Measurements from ENCODE around the gene C10orf53. TPM values are rescaled to one million over a fixed set of nuclear protein-coding genes. Genes with fewer than 3 reads are reported as not detected.

Gene C10orf53
- total and polyA plus RNA-seq, 2 of the 8 experiments (the other 6 are each of a cell fraction or from before 2014, with no cell fraction given) = not detected

DNA sequence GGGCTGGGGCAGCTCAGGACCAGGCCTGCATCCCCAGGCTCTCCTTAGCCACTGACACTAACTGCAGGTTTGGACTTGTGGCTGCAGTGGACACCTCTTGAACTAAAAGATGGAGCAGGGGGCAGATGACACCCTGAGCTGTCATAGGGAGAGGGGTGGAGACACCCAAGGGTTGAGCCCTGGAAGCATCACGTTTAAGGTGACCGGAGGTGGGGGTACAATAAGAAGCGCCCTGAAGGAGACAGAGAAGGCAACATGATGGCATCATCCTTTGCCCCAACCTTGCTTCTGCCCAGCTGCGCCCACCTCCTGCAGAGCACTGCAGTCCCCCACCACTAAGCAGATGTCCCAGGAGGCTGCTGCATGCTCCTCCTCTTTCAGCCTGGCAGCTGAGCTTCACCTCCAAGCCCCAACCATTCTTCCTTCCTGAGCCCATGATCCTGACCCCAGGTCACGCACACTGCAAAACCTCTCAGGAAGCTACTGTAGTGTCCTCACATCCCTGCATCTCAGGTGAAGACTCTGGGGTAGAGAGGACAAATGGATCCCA is 57.2 kb downstream of the C10orf53 start (continued):
- TF ChIP-seq, protein P1, sequence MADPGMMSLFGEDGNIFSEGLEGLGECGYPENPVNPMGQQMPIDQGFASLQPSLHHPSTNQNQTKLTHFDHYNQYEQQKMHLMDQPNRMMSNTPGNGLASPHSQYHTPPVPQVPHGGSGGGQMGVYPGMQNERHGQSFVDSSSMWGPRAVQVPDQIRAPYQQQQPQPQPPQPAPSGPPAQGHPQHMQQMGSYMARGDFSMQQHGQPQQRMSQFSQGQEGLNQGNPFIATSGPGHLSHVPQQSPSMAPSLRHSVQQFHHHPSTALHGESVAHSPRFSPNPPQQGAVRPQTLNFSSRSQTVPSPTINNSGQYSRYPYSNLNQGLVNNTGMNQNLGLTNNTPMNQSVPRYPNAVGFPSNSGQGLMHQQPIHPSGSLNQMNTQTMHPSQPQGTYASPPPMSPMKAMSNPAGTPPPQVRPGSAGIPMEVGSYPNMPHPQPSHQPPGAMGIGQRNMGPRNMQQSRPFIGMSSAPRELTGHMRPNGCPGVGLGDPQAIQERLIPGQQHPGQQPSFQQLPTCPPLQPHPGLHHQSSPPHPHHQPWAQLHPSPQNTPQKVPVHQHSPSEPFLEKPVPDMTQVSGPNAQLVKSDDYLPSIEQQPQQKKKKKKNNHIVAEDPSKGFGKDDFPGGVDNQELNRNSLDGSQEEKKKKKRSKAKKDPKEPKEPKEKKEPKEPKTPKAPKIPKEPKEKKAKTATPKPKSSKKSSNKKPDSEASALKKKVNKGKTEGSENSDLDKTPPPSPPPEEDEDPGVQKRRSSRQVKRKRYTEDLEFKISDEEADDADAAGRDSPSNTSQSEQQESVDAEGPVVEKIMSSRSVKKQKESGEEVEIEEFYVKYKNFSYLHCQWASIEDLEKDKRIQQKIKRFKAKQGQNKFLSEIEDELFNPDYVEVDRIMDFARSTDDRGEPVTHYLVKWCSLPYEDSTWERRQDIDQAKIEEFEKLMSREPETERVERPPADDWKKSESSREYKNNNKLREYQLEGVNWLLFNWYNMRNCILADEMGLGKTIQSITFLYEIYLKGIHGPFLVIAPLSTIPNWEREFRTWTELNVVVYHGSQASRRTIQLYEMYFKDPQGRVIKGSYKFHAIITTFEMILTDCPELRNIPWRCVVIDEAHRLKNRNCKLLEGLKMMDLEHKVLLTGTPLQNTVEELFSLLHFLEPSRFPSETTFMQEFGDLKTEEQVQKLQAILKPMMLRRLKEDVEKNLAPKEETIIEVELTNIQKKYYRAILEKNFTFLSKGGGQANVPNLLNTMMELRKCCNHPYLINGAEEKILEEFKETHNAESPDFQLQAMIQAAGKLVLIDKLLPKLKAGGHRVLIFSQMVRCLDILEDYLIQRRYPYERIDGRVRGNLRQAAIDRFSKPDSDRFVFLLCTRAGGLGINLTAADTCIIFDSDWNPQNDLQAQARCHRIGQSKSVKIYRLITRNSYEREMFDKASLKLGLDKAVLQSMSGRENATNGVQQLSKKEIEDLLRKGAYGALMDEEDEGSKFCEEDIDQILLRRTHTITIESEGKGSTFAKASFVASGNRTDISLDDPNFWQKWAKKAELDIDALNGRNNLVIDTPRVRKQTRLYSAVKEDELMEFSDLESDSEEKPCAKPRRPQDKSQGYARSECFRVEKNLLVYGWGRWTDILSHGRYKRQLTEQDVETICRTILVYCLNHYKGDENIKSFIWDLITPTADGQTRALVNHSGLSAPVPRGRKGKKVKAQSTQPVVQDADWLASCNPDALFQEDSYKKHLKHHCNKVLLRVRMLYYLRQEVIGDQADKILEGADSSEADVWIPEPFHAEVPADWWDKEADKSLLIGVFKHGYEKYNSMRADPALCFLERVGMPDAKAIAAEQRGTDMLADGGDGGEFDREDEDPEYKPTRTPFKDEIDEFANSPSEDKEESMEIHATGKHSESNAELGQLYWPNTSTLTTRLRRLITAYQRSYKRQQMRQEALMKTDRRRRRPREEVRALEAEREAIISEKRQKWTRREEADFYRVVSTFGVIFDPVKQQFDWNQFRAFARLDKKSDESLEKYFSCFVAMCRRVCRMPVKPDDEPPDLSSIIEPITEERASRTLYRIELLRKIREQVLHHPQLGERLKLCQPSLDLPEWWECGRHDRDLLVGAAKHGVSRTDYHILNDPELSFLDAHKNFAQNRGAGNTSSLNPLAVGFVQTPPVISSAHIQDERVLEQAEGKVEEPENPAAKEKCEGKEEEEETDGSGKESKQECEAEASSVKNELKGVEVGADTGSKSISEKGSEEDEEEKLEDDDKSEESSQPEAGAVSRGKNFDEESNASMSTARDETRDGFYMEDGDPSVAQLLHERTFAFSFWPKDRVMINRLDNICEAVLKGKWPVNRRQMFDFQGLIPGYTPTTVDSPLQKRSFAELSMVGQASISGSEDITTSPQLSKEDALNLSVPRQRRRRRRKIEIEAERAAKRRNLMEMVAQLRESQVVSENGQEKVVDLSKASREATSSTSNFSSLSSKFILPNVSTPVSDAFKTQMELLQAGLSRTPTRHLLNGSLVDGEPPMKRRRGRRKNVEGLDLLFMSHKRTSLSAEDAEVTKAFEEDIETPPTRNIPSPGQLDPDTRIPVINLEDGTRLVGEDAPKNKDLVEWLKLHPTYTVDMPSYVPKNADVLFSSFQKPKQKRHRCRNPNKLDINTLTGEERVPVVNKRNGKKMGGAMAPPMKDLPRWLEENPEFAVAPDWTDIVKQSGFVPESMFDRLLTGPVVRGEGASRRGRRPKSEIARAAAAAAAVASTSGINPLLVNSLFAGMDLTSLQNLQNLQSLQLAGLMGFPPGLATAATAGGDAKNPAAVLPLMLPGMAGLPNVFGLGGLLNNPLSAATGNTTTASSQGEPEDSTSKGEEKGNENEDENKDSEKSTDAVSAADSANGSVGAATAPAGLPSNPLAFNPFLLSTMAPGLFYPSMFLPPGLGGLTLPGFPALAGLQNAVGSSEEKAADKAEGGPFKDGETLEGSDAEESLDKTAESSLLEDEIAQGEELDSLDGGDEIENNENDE (IDR thresholded peaks at IDR 0.05; ENCODE audit: insufficient replicate concordance, low read length) = no peak
- no peak for TF ChIP-seq CHD2 (IDR thresholded peaks at IDR 0.05; ENCODE audit: low read length)
- TF ChIP-seq EP300 (IDR thresholded peaks at IDR 0.05; ENCODE audit: borderline replicate concordance in 1 of 2, low read depth in 2 of 2, low read length in 2 of 2) = no peak
- TF ChIP-seq GTF2F1 (IDR thresholded peaks at IDR 0.05; ENCODE audit: borderline replicate concordance, low read depth, low read length) = no peak
- TF ChIP-seq YY1 (IDR thresholded peaks at IDR 0.05; ENCODE audit: low read depth, low read length) = no peak
- no peak for TF ChIP-seq TAF7 (optimal IDR thresholded peaks at IDR 0.05; ENCODE audit: borderline replicate concordance, low read depth, low read length)
- TF ChIP-seq SUZ12 (IDR thresholded peaks at IDR 0.05; ENCODE audit: low read length) = no peak
- no peak for TF ChIP-seq EGR1 (IDR thresholded peaks at IDR 0.05; ENCODE audit: borderline replicate concordance, low read depth, low read length)
- no peak for TF ChIP-seq BACH1 (IDR thresholded peaks at IDR 0.05; ENCODE audit: low read length)
- no peak for TF ChIP-seq ZNF274 (IDR thresholded peaks at IDR 0.05; ENCODE audit: borderline replicate concordance, extremely low read depth, low read length)
- TF ChIP-seq FOSL1 (IDR thresholded peaks at IDR 0.05; ENCODE audit: insufficient read depth, low read depth, low read length) = no peak
- no peak for TF ChIP-seq TEAD4 (IDR thresholded peaks at IDR 0.05; ENCODE audit: low read depth, low read length)
